AG04450 (cell line): Measurements from ENCODE around the gene RTN4IP1. TPM values are rescaled to one million over a fixed set of nuclear protein-coding genes. Genes with fewer than 3 reads are reported as not detected.

Source experiments
- CTCF ChIA-PET: fragments of 300-600, 350-600 bp; formaldehyde crosslinking; extraction: SDS; loops from one replicate; lab custom pipeline; 2022; ENCODE audit warnings: antibody characterized with exemption, inconsistent platforms; lab: Charles Lee
- POLR2A ChIA-PET: fragments of 350-600 bp; formaldehyde crosslinking; extraction: SDS; loops from one replicate; lab custom pipeline; 2021; ENCODE audit warnings: antibody characterized with exemption, inconsistent platforms; lab: Yijun Ruan, JAX
- DNase-seq: peaks from one replicate; pipeline ENCODE4 v3.0.0-alpha.2; 2011; ENCODE audit warnings: low read depth, low spot score
- H3K27ac ChIP-seq: one replicate; pipeline ENCODE4 v1.5.1; 2012; ENCODE audit warnings: low read depth, low read length, control low read depth
- H3K27me3 ChIP-seq: one replicate; pipeline ENCODE4 v1.6.0; 2012; ENCODE audit warnings: low read length; ENCODE audit not compliant: control insufficient read depth, insufficient read depth
- H3K4me3 ChIP-seq: 2 replicates; pipeline ENCODE4 v1.5.1; 2011; ENCODE audit warnings: mild to moderate bottlenecking, low read depth, low read length, control low read depth
- H3K9me3 ChIP-seq: 2 replicates; pipeline ENCODE4 v1.5.1; 2012; ENCODE audit warnings: low read length; ENCODE audit not compliant: control insufficient read depth, insufficient read depth
- polyA plus RNA-seq: library from polyadenylated mRNA; depleted of rRNA; stranded (reverse); fragments of >200 nt; gene quantifications from 2 replicates; pipeline ENCODE4 v1.2.3, GENCODE V29; 2011
- TF ChIP-seq, protein P1 (sequence below): IDR thresholded peaks from 2 replicates; pipeline ENCODE4 v1.5.1; 2011; ENCODE audit warnings: low read depth, low read length, control low read depth, inconsistent platforms

The RTN4IP1 gene
- polyA plus RNA-seq, 1 experiment: 9.3 TPM

DNA sequence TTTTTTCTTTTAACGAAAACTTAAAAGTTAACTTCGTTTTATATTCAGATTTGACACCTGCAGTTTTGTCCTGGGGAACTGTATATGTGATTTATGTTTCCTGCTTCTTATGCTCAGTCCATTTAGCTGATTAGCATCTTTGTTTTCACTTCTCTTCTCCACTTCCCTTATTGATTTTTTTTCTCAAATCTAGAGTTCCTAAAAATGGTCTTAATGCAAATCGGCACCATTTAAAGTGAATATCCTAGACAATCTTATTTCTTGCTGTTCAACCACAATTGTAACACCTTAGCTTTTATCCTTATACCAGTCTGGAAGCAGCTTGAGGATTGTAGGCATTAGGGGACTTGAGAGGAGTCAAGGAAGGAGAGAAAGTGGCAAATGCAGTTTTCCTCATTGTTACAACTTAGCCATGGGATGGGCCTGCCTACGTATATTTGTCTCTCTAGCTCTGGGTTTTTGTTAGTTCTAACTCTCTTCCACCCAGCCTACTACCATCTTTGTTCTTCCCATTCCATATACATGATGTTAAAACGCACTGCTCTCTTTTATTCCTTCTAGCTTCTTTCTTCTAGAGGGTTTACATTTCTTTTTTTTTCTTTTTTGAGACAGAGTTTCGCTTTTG is 8.5 kb upstream of the RTN4IP1 start:
- CTCF ChIA-PET: interaction anchor here (1.1 kb wide), 1 partner anchor 476 kb away, joined by 3 read pairs; no protein-coding TSS in a partner anchor
- TF ChIP-seq, protein P1, sequence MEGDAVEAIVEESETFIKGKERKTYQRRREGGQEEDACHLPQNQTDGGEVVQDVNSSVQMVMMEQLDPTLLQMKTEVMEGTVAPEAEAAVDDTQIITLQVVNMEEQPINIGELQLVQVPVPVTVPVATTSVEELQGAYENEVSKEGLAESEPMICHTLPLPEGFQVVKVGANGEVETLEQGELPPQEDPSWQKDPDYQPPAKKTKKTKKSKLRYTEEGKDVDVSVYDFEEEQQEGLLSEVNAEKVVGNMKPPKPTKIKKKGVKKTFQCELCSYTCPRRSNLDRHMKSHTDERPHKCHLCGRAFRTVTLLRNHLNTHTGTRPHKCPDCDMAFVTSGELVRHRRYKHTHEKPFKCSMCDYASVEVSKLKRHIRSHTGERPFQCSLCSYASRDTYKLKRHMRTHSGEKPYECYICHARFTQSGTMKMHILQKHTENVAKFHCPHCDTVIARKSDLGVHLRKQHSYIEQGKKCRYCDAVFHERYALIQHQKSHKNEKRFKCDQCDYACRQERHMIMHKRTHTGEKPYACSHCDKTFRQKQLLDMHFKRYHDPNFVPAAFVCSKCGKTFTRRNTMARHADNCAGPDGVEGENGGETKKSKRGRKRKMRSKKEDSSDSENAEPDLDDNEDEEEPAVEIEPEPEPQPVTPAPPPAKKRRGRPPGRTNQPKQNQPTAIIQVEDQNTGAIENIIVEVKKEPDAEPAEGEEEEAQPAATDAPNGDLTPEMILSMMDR: no peak
- H3K27ac ChIP-seq: no peak overlapping the region
- POLR2A ChIA-PET: no interaction called here
- no peaks in the 10 kb centered on the region for H3K27me3 ChIP-seq
- no peaks in the 10 kb centered on the region for H3K9me3 ChIP-seq
- no peak for DNase-seq
- H3K4me3 ChIP-seq: no peak overlapping the region

- H3K27ac ChIP-seq: no peak overlapping the region
- H3K27me3 ChIP-seq: no peaks in the 10 kb centered on the region
- TF ChIP-seq, protein P1: no peak
- POLR2A ChIA-PET: no interaction called here
- no peaks in the 10 kb centered on the region for H3K9me3 ChIP-seq
- DNase-seq: no peak
- no peak overlapping the region for H3K4me3 ChIP-seq
- CTCF ChIA-PET: interaction anchor here (0.6 kb wide), 1 partner anchor 25 kb away, joined by 5 read pairs; no protein-coding TSS in a partner anchor
Measured at GRCh38 chr6:106637051-106637716, 7.9 kb upstream of the RTN4IP1 start.

- H3K27me3 ChIP-seq: no peaks in the 10 kb centered on the region
- no peak overlapping the region for H3K27ac ChIP-seq
- TF ChIP-seq, protein P1: no peak
- no peak for DNase-seq
- H3K9me3 ChIP-seq: no peaks in the 10 kb centered on the region
- ChIA-PET POLR2A (no interaction called here), CTCF (no interaction called here)
- no peak overlapping the region for H3K4me3 ChIP-seq
Measured at GRCh38 chr6:106634565-106634964, 5.3 kb upstream of the RTN4IP1 start.

- Histone ChIP-seq H3K4me3 (no peak overlapping the region), H3K9me3 (no peaks in the 10 kb centered on the region), H3K27ac (no peak overlapping the region), H3K27me3 (no peaks in the 10 kb centered on the region)
- CTCF ChIA-PET: no interaction called here
- TF ChIP-seq, protein P1: no peak
- DNase-seq: no peak
- POLR2A ChIA-PET: no interaction called here
Measured at GRCh38 chr6:106631346-106631745, 2.0 kb upstream of the RTN4IP1 start.

DNA sequence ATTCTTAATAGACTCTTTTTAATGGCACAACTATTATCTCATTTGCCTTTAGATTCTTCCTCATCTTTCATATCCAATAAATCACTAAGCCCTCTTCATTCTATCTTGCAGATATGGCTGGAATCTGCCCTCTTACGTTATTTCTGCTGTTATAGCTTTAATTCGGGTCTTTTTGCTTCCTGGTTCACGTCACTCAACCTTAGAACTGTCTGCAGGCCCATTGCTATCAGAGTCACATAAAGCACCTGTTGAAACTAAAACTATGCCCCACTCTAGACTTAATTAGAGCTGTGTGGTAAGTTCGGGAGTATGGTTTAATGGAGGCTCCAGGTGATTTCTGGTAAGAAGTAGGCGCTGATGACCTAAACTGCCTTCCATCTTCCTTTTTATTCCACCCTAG is 1.1 kb upstream of the RTN4IP1 start:
- Histone ChIP-seq H3K9me3 (no peaks in the 10 kb centered on the region), H3K27me3 (no peaks in the 10 kb centered on the region), H3K27ac (no peak overlapping the region), H3K4me3 (peak overlapping the region; percentile 88)
- TF ChIP-seq, protein P1: no peak
- CTCF ChIA-PET: interaction anchor here (0.8 to 1.3 kb wide), 3 partner anchors 26 to 185 kb away, joined by 3 to 5 read pairs (median 3); no protein-coding TSS in a partner anchor
- POLR2A ChIA-PET: no interaction called here
- DNase-seq: no peak
